Central memory CD8-positive, alpha-beta T cell (primary cell): ENCODE results near the gene ISLR2.

Experiments
- ATAC-seq: fragments of 150-1000 bp; cut with Tn5 transposase; replicated peaks from 2 replicates; pipeline ENCODE4 v1.10.0; 2022; ENCODE audit warnings: mild to moderate bottlenecking, moderate FRiP score, moderate number of reproducible peaks; ENCODE audit not compliant: poor library complexity, severe bottlenecking; ENCODE audit errors: extremely low read depth
- DNase-seq, 2 donors: peaks; one replicate each; pipeline ENCODE4 v3.0.0; 2021; ENCODE audit warnings: low spot score in 2 of 2
- H3K27ac Mint-ChIP-seq: one replicate; pipeline ENCODE4 v1.8.0; 2022; ENCODE audit warnings: low read depth, mild to moderate bottlenecking, moderate library complexity, mixed read lengths
- H3K27me3 Mint-ChIP-seq: one replicate; pipeline ENCODE4 v1.8.0; 2022; ENCODE audit warnings: mixed read lengths
- H3K36me3 Mint-ChIP-seq: one replicate; pipeline ENCODE4 v1.8.0; 2022; ENCODE audit warnings: mild to moderate bottlenecking, moderate library complexity, mixed read lengths; ENCODE audit not compliant: insufficient read depth
- H3K4me1 Mint-ChIP-seq: one replicate; pipeline ENCODE4 v1.8.0; 2022; ENCODE audit warnings: mixed read lengths
- H3K4me3 Mint-ChIP-seq: one replicate; pipeline ENCODE4 v1.8.0; 2022; ENCODE audit warnings: mild to moderate bottlenecking, moderate library complexity, mixed read lengths
- H3K9me3 Mint-ChIP-seq: one replicate; pipeline ENCODE4 v1.8.0; 2022; ENCODE audit warnings: mixed read lengths

Gene ISLR2

DNA sequence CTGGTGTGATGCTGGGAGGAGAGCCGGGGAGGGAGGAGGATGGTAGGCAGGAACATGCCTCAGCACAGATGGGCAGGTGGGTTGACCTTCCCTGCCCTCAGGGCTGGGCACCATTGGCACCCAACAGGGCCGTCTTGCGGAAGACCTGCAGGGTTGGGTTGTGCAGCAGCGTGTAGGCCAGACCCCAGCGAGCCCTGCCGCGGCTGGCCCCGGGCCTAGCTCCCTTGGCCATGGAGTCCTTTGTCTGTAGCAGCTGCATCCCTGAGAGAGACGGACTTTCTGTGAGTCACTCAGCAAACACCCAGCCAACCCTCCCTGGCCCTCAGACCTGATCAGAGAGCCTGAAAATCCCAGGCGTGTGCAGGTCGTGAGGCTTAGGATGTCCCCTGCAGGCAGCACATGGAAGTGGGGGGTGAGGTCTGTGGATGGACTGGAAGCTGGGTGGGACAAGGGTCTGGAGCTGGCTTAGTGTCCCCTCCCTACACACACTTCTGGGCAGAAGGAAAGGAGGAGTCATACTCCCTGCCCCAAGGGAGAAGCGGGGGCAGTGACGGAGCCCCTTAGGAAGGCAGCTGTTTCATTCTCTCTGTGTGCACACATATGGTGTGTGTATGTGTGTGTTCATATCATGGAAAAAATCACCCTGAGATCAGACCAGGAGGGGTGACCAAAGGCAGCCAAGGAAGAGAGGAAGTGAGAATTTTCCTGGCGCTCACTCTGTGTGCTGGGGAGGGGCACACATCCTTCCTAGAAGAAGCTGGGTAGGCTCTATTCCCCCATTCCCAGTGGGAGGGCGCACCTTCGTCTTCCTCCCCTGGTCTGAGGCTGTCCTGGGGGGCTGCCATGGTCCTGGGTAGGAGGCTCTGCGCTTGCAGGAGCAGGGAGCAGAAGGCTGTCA is 49.8 kb downstream of the ISLR2 start:
- DNase-seq, result no peak
- no peak for ATAC-seq
- no peaks in the 10 kb centered on the region for H3K36me3 Mint-ChIP-seq
- no peak overlapping the region for H3K27ac Mint-ChIP-seq
- peaks cover 19% of the 10 kb centered on the region for H3K27me3 Mint-ChIP-seq
- no peak overlapping the region for H3K4me3 Mint-ChIP-seq
- no peaks in the 10 kb centered on the region for H3K9me3 Mint-ChIP-seq
- no peaks in the 10 kb centered on the region for H3K4me1 Mint-ChIP-seq

DNA sequence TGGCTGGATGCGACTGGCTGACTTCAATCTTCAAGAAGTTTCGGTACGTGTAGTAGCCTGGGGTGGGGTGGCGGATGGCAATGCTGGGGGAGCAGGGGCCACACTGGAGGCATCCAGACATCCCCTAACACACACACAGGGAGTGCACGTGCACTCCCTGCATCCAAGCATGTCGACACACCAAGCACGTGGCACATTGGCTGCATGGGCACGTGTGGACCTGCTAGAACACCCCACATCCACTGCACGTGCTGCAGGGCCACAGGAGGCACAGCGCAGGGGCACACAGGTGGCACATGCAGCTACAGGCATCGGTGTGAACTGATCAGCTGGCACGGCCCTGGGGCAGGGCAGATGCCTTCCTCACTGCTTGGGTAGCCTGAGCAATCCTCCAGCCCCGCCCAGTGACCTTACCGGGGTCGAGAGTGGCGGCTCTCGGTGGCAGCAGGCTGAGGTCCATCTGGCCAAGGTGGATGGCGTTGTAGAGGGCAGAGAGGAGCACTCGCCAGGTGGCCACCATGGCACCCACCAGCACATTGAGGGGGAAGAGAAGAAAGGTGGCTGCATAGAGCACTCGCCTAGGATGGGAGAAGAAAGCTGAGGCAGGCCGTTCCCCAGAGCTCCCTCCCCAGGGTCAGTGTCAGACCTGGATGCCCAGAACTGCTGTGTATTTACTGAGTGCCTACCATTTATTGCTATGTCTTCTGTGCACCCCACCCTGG is 50.7 kb downstream of the ISLR2 start:
- ATAC-seq (no peak), DNase-seq (no peak)
- Mint-ChIP-seq H3K36me3 (no peaks in the 10 kb centered on the region), H3K4me3 (no peak overlapping the region), H3K4me1 (no peaks in the 10 kb centered on the region), H3K9me3 (no peaks in the 10 kb centered on the region), H3K27ac (no peak overlapping the region), H3K27me3 (peaks cover 19% of the 10 kb centered on the region)

GRCh38 chr15:74182131-74182530 is 51.7 kb downstream of the ISLR2 start:
- Mint-ChIP-seq H3K36me3 (no peaks in the 10 kb centered on the region), H3K4me1 (no peaks in the 10 kb centered on the region), H3K27ac (no peak overlapping the region), H3K4me3 (no peak overlapping the region), H3K27me3 (peaks cover 19% of the 10 kb centered on the region), H3K9me3 (no peaks in the 10 kb centered on the region)
- DNase-seq (no peak), ATAC-seq (no peak)

GRCh38 chr15:74184582-74185091 is 54.3 kb downstream of the ISLR2 start:
- no peak for ATAC-seq
- Mint-ChIP-seq H3K9me3 (no peaks in the 10 kb centered on the region), H3K4me3 (no peak overlapping the region), H3K4me1 (no peaks in the 10 kb centered on the region), H3K27me3 (no peaks in the 10 kb centered on the region), H3K27ac (no peak overlapping the region), H3K36me3 (no peaks in the 10 kb centered on the region)
- no peak for DNase-seq

DNA sequence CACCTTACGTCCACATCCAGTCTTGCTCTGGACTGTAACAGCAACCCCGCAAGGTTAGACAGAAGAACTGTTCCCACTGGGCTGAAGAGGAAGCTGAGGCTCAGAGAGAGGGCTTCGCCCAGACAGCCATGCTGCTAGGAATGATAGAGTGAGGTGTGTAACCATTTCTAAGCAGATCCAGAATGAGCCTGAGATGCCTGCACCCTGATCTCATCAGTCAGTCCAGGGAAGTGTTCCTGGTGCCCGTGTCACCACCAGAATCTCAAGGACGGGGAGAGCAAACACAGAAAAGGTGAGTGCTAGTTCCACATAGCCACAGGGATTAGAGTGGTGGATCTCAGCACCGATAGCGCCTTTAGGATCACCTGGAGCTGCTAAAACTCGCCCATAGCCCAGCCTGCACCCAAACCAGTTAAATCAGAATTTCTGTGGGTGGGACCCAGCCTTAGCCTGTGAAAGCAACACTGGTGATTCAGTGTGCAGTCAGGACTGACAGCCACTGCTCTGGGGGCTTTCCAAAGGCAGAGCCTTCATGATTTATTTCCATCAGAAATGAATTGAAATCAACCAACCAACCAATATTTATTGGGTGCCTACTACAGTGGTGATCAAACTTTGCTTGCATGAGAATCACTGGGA is 55.4 kb downstream of the ISLR2 start:
- no peak overlapping the region for H3K27ac Mint-ChIP-seq
- H3K4me1 Mint-ChIP-seq, result no peaks in the 10 kb centered on the region
- DNase-seq (no peak), ATAC-seq (no peak)
- H3K27me3 Mint-ChIP-seq, result no peaks in the 10 kb centered on the region
- no peak overlapping the region for H3K4me3 Mint-ChIP-seq
- no peaks in the 10 kb centered on the region for H3K9me3 Mint-ChIP-seq
- H3K36me3 Mint-ChIP-seq, result no peaks in the 10 kb centered on the region
